Hematopoietic multipotent progenitor cell treated with erythropoietin and hydrocortisone succinate and interleukin-3 and kit ligand, for 4 days (in vitro differentiated cells): Measurements from ENCODE around the gene SMG5.
A peak's percentile ranks its signal among the peaks of the same experiment; 100 is the strongest.
"Not testable (repeated sequence)": the region's sequence is repeated elsewhere in the genome, so short reads cannot be mapped to it uniquely, and the experiment has no call there.

Source experiments
- DNase-seq: peaks from one replicate; pipeline ENCODE4 v3.0.0-alpha.2; 2015

SMG5 gene

GRCh38 chr1:156242738-156243137 lies 39.9 kb downstream of the SMG5 start:
- no peak for DNase-seq

DNA sequence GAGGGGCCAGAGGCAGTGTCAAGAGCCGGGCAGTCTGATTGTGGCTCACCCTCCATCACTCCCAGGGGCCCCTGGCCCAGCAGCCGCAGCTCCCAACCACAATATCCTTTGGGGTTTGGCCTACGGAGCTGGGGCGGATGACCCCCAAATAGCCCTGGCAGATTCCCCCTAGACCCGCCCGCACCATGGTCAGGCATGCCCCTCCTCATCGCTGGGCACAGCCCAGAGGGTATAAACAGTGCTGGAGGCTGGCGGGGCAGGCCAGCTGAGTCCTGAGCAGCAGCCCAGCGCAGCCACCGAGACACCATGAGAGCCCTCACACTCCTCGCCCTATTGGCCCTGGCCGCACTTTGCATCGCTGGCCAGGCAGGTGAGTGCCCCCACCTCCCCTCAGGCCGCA lies 40.7 kb downstream of the SMG5 start, which contains the start of gene BGLAP:
TSS of gene BGLAP (plus strand) at position 259 of the 400 bp plus-strand sequence. CDS start at position 307, 48 bp downstream.
- peak; percentile 21 for DNase-seq

DNA sequence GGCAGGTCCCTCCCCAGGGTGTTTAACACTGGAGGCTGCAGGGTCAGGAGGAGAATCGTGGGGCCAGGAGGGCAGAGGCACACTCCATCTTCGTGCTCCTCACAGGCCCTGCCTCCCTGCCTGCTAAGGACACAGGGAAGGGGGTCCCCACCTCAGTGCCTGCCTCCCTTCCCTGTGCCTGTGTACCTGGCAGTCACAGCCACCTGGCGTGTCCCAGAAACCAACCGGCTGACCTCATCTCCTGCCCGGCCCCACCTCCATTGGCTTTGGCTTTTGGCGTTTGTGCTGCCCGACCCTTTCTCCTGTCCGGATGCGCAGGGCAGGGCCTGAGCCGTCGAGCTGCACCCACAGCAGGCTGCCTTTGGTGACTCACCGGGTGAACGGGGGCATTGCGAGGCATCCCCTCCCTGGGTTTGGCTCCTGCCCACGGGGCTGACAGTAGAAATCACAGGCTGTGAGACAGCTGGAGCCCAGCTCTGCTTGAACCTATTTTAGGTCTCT lies 41.3 kb downstream of the SMG5 start:
- DNase-seq: peak; percentile 26

GRCh38 chr1:156238248-156238647 lies 44.4 kb downstream of the SMG5 start:
- DNase-seq: no peak

GRCh38 chr1:156236164-156236563 lies 46.5 kb downstream of the SMG5 start:
- DNase-seq: no peak

GRCh38 chr1:156233426-156234127 lies 49.0 kb downstream of the SMG5 start:
- no peak for DNase-seq

- DNase-seq: peak; percentile 42
Measured at GRCh38 chr1:156232201-156232894, 50.3 kb downstream of the SMG5 start.

DNA sequence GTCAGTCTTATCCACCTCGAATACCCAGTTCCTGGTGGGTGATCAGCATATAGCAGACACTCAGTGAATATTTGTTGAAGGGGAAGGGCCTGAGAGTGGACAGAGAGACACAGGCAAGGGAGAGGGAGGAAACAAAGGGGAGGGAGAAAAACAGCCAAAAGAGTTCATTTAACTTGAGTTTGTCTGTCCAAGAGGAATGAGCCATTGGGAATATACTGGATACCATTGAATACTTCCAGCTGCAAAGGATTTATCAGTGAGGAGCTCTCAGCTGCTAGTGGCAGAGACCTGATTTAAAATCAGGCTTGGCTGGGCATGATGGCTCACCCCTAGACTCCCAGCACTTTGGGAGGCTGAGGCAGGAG lies 52.2 kb downstream of the SMG5 start:
- no peak for DNase-seq

DNA sequence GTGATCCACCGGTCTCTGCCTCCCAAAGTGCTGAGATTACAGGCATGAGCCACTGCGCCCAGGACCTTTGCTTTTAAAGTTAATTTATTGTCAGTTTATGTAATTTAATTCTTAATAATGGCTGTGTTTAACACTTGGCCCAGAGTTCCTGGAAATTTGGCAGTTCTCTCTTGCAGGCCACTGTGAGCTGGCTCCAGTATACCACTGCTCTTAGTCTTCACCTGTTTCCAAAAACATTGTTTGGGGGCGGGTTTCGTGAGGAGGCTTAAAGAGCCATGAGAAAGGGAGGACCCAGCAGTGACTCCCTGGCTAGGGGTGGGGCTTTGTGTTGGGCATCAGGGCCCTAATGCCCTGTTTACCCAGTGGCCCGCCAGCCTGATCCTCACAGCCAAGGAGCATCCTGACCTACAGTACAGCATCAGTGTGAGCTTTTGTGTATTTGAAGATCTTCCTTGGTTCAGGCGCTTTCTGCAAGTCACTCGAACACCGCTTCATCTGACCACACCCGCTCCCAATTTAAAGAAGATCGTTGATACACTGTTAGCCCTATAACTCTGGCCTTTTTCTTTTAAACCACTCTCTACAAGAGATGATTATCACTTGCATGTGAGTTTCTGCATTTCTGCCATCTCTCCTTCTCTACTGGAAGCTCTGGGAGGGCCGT lies 52.7 kb downstream of the SMG5 start:
- DNase-seq: peak; percentile 70

GRCh38 chr1:156228501-156228900 lies 54.1 kb downstream of the SMG5 start:
- no peak for DNase-seq

DNA sequence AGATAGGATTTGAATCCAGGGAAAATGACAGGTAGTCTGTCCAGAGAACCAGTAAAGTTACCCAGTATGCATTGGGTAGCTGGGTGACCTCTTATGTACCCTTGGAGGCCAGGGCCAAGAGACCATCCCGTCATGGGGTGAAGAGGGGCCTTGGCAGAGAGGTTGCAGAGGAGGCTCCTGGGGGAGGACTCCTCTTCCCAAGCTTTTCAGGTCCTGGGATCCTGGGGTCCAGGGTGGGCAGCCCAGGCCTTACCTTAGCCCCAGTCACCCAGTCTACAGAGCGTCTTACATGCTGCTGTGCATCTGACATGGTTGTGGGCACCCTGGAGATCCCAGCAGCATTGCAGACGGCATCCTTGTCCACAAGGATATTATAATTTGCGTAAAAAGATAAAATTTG lies 55.8 kb downstream of the SMG5 start:
- no peak for DNase-seq

GRCh38 chr1:156226116-156226538 lies 56.5 kb downstream of the SMG5 start:
- DNase-seq: no peak

GRCh38 chr1:156225677-156226014 lies 57.0 kb downstream of the SMG5 start:
- DNase-seq: no peak

DNA sequence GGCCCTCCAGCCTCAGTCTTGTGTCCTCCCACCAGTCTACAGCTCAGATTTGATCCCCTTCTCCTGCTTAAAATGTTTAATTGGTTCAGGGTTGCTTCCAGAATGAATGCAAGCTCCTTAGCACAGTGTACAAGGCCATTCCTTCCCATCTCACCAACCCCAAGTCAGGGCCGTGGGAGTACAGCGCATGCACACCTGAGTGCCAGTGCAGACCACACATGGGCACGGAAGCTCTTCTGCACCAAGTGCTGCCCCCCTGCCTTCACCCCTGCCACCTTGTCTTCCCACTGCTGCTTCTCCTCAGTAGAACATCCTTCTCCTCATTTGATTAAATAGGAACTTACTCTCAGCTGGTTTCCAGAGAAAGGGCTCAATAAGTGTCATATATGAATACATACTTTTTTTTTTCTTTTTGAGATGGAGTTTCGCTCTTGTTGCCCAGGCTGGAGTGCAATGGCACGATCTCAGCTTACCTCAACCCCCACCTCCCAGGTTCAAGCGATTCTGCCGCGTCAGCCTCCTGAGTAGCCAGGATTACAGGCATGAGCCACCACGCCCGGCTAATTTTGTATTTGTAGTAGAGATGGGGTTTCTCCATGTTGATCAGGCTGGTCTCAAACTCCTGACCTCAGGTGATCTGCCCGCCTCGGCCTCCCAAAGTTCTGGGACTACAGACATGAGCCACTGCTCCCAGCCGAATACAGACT lies 60.5 kb downstream of the SMG5 start:
- DNase-seq: no peak

DNA sequence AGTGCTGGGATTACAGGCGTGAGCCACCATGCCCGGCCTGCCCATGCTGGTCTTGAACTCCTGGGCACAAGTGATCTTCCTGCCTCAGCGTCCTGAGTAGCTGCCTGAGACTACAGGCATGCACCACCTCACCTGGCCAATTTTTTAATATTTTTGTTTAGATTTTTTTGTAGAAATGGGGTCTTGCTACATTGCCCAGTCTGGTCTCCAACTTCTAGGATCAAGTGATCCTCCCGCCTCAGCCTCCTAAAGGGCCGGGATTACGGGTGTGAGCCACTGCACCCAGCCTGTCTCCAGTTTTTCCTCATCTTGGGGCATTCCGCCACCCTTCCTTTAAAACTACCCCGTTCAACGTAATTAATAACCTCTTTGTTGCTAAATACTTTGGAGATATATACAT lies 62.4 kb downstream of the SMG5 start:
- no peak for DNase-seq

- peak; percentile 70 for DNase-seq
Measured at GRCh38 chr1:156217871-156218270, 64.8 kb downstream of the SMG5 start.

DNA sequence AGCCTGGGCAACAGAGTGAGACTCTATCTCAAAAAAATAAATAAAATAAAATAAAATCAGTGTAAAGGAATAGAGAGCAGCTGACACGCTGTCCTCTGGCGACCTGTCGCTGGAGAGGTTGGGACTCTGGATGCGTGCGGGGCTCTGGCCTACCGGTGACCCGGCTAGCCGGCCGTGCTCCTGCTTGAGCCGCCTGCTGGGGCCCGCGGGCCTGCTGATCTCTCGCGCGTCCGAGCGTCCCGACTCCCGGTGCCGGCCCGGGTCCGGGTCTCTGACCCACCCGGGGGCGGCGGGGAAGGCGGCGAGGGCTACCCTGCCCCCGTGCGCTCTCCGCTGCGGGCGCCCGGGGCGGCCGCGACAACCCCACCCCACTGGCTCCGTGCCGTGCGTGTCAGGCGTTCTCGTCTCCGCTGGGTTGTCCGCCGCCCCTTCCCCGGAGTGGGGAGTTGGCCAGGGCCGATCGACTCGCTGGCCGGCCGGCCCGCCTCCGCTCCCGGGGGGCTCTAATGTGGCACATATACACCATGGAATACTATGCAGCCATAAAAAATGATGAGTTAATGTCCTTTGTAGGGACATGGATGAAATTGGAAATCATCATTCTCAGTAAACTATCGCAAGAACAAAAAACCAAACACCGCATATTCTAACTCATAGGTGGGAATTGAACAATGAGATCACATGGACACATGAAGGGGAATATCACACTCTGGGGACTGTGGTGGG lies 66.1 kb downstream of the SMG5 start:
- not testable (repeated sequence) for DNase-seq

DNA sequence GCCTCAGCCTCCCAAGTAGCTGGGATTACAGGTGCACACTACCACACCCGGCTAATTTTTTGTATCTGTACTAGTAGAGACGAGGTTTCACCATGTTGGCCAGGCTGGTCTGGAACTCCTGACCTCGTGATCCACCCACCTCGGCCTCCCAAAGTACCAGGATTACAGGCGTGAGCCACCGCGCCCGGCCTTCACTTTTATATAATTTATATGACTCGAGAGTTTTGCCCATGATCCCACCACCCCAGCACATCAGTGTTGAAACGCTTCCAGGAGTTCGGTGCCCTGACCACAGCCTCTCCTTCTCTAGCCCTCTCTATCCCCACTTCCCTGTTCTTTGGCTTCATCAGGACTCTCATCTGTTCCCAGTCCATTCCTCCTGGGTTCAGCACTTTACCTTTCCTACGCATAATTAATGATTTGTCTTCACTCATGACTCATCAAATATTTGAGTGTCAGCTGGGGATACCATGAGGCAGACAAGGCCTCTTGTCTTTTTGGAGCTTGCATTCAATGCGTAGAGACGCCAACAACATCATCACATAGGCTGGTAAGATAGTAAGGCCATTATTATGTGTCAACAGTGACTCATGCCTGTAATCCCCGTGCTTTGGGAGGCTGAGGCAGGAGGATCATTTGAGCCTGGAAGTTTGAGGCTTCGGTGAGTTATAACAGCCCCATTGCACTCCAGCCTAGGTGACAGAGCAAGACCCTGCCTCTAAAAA lies 68.4 kb downstream of the SMG5 start:
- DNase-seq: peak; percentile 31

DNA sequence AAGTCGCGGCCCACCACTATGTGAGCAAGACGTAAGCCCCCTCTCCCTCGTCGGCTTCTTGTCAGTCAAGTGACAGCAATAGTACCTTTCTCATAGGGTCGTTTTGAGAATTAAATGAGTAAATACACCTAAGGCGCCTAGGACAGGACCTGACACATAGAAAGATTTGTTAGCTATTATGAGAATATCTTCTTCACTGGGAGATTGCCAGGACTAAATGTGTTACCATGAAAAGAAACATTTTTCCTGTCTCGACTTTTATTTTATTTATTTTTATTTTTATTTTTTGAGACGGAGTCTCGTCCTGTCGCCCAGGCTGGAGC lies 69.0 kb downstream of the SMG5 start:
- no peak for DNase-seq

GRCh38 chr1:156212833-156213643 lies 69.6 kb downstream of the SMG5 start, which contains the start of gene PMF1:
TSS of gene PMF1 (plus strand) at chr1:156213007. CDS start at chr1:156213016, 9 bp downstream.
- peak; percentile 99 for DNase-seq

DNA sequence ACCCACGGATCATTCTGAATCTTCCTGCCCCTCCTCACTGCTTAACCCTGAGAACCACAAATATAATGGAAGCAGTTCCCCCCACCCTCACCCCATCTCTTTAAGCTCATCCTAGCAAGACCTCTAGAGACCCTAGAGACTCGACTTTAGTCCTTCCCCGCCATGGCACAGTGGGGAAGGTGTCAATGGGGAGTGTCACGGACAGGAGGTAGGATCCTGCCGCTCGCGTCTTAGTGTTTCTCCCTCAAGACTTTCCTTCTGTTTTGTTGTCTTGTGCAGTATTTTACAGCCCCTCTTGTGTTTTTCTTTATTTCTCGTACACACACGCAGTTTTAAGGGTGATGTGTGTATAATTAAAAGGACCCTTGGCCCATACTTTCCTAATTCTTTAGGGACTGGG lies 70.5 kb downstream of the SMG5 start:
- no peak for DNase-seq
